ENCODE results near the gene TAS2R60.
A peak's percentile ranks its signal among the peaks of the same experiment; 100 is the strongest.
"Not testable (repeated sequence)": the region's sequence is repeated elsewhere in the genome, so short reads cannot be mapped to it uniquely, and the experiment has no call there.

Gene TAS2R60

GRCh38 chr7:143444063-143444782, 970 bp downstream of the TAS2R60 start:
- DNase-seq (ENCODE audit: low read depth): no peak

- no peak for DNase-seq (ENCODE audit: low read depth)
Measured at GRCh38 chr7:143444785-143445184, 1.5 kb downstream of the TAS2R60 start.

- no peak for DNase-seq (ENCODE audit: low read depth)
Measured at GRCh38 chr7:143447466-143447865, 4.2 kb downstream of the TAS2R60 start.

GRCh38 chr7:143448429-143448828, 5.2 kb downstream of the TAS2R60 start:
- DNase-seq (ENCODE audit: low read depth): no peak

- no peak for DNase-seq (ENCODE audit: low read depth)
Measured at GRCh38 chr7:143449793-143450192, 6.5 kb downstream of the TAS2R60 start.

- no peak for DNase-seq (ENCODE audit: low read depth)
Measured at GRCh38 chr7:143451122-143451521, 7.9 kb downstream of the TAS2R60 start.

- no peak for DNase-seq (ENCODE audit: low read depth)
Measured at GRCh38 chr7:143451746-143452145, 8.5 kb downstream of the TAS2R60 start.

GRCh38 chr7:143452495-143452894, 9.2 kb downstream of the TAS2R60 start:
- DNase-seq (ENCODE audit: low read depth): no peak

- no peak for DNase-seq (ENCODE audit: low read depth)
Measured at GRCh38 chr7:143454091-143454680, 10.9 kb downstream of the TAS2R60 start.

GRCh38 chr7:143455491-143455890, 12.2 kb downstream of the TAS2R60 start:
- no peak for DNase-seq (ENCODE audit: low read depth)

- DNase-seq (ENCODE audit: low read depth): no peak
Measured at GRCh38 chr7:143455942-143456341, 12.7 kb downstream of the TAS2R60 start.

- no peak for DNase-seq (ENCODE audit: low read depth)
Measured at GRCh38 chr7:143456992-143457793, 13.9 kb downstream of the TAS2R60 start.

GRCh38 chr7:143458263-143458662, 15.0 kb downstream of the TAS2R60 start:
- DNase-seq (ENCODE audit: low read depth): peak; percentile 13

- no peak for DNase-seq (ENCODE audit: low read depth)
Measured at GRCh38 chr7:143458681-143459080, 15.4 kb downstream of the TAS2R60 start.

- DNase-seq (ENCODE audit: low read depth): no peak
Measured at GRCh38 chr7:143459359-143459758, 16.1 kb downstream of the TAS2R60 start.

GRCh38 chr7:143460271-143460979, 17.2 kb downstream of the TAS2R60 start:
- no peak for DNase-seq (ENCODE audit: low read depth)

- no peak for DNase-seq (ENCODE audit: low read depth)
Measured at GRCh38 chr7:143462045-143462444, 18.8 kb downstream of the TAS2R60 start.

GRCh38 chr7:143463556-143463955, 20.3 kb downstream of the TAS2R60 start:
- DNase-seq (ENCODE audit: low read depth): no peak

GRCh38 chr7:143463957-143464356, 20.7 kb downstream of the TAS2R60 start:
- DNase-seq (ENCODE audit: low read depth): no peak

- no peak for DNase-seq (ENCODE audit: low read depth)
Measured at GRCh38 chr7:143467724-143468123, 24.5 kb downstream of the TAS2R60 start.

GRCh38 chr7:143472071-143472689, 28.9 kb downstream of the TAS2R60 start:
- not testable (repeated sequence) for DNase-seq (ENCODE audit: low read depth)
